HG03025 (cell line): ENCODE measurements around the gene DIDO1.
"Not testable (repeated sequence)": the region's sequence is repeated elsewhere in the genome, so short reads cannot be mapped to it uniquely, and the experiment has no call there.

Experiments
- ATAC-seq: cut with Tn5 transposase; IDR thresholded peaks from one replicate; pipeline ENCODE4 v1.9.1; 2021; ENCODE audit warnings: mild to moderate bottlenecking, moderate library complexity; ENCODE audit not compliant: unreplicated experiment, low FRiP score

Gene DIDO1

DNA sequence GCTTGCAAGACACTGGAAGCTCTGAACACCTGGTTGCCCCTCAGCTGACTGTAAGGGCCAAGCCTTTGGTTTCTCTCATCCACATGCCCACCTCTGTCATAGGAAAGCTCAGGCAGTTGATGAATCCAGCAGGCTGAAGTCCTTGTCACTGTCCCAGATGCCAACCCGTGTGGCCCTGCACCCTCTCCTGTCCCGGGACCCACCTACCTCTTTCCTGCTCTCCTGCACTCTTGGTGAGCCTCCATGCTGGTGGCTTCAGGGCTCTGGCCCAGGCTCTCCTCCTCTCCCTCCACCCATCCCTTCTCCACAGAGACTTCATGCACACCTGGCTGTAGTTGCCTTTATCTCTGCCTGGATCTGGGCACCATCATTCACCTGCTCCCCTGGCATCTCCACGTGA lies 7.7 kb upstream of the DIDO1 start:
- no peak for ATAC-seq

DNA sequence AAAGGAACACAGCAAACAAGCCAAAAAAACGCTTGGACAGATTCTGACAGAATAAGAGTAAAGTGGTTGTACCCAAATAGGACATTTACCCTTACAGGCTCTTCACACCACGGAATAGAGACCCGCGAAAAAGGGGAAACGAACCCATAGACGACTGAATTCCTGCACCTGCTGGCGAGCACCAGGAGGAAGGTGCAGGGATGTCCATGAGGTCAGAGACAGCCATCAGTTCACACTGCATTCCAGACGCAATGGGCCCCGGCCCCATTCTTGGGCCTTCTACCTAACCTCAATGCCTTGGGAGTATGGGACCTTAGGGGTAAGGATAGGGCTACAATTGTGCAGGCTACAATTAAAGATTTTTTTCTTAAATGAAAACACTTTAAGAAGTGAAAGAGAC lies 5.2 kb upstream of the DIDO1 start:
- ATAC-seq = no peak

- no peak for ATAC-seq
These were observed 2.8 kb upstream of the DIDO1 start for GRCh38 chr20:62929051-62929538.

DNA sequence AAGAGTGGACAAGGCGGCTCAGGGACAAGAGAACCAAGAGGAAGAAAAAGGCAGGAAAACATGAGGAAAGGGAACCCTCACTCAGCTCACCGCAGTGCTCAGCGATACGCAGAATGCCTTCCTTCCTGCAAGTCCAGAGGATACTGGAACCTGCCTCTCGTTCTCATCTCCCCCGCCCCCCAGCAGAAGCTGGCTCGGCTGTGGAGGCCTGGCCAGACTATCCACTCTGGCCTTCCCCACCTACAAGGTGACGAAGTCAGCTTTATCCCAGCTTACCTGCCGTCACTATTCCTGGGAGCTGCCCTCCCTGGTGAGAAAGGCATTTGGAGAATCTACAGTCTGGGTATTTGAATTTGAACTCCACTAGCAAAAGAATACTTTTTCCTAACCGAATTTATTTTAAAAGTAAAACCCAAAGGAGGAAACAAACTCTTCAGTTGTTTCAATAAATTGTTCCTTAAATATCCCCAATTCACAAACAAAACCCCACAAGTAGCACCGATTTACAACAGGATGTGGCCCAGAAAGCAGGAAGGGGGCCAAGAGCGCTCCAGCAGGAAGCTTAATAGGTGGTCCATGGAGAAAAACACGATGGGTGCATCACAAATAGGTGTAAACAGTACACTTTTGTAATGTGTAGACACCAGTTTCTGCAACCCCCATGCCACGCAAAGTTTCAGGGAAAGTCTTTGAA lies 2.1 kb upstream of the DIDO1 start:
- ATAC-seq = no peak

- no peak for ATAC-seq
These were observed 912 bp upstream of the DIDO1 start for GRCh38 chr20:62927128-62927705.

DNA sequence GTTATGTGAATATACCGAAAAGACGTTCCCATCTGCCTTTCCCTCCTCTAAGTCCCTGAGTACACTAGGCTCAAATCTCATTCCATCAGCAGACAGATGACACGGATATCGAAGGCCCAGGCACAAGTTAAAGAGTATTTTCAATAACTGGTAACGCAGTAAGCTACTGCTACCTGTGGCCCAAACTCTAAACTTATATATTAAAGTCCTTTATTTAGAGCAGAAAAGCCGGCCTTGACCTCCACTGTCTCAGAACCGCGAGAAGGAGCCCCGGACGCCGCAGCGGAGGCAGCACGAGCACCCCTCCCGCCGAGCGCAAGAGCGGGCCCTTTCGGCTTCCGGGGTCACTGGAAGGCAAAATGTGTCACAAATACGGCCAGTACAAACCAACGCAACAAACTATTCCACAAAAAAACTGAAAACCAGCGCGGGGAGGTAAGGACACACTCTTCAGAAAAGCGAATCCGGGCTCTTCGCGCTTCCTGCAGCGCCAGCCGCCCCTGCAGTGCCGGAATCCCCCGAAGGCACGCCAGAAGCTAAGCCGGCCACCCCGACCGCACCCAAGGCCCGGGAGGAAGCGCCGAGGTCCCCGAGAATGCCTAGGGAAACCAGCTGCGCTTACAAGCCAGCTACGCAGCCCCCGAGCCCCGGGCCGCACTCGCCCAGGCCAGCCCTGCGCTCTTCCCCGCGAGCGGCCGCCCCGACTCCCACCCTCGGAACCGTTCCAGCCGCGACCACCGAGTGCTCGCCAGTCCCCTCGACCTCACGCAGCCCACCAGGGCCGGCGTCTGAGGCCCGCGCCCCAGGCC lies 681 bp downstream of the DIDO1 start:
- peak; percentile 3 for ATAC-seq

DNA sequence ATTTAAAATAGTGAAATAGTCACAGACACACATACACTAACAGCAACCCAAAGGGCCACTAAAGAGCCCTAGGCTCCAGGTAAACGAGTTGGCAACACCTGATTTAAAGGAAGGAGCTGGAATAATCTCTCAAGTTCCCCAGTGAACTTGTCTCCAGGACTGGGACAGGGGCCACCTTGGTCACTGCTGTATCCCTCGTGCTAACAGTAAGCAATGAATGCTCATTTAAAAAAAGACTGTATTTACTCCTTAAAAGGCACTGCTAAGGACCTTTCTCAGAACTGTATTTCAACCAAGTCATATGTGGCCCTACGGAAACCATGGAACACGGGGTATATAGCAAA lies 1.3 kb downstream of the DIDO1 start:
- ATAC-seq = no peak

DNA sequence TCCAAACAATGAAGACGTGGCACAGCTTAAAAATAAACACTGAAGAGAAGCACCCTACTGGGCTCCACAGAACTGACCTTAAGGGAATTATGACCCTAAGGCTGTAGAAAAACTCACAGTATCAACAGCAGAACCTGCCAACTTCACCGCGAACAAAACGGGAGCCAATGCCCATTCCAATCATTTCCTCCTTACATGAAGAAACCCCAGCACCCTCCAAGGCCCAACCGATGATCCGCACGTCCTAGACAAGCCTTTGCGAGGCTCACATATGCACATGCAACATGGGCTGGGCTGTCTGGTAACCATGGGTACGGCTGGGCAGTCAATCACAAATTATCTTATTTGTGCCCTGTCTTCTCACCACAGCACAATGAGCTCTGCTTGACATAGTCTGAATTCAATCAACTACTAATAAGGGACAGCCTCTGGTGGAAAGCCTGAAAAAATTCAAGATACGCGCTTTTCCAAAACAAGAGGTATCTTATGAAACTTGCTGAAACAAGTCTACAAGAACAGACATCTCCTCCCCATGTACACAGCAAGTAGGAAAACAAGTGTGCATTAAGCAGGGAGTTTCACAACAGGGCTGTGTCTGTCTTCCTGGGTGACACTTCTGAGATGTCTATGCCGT lies 1.7 kb downstream of the DIDO1 start:
- ATAC-seq = no peak

DNA sequence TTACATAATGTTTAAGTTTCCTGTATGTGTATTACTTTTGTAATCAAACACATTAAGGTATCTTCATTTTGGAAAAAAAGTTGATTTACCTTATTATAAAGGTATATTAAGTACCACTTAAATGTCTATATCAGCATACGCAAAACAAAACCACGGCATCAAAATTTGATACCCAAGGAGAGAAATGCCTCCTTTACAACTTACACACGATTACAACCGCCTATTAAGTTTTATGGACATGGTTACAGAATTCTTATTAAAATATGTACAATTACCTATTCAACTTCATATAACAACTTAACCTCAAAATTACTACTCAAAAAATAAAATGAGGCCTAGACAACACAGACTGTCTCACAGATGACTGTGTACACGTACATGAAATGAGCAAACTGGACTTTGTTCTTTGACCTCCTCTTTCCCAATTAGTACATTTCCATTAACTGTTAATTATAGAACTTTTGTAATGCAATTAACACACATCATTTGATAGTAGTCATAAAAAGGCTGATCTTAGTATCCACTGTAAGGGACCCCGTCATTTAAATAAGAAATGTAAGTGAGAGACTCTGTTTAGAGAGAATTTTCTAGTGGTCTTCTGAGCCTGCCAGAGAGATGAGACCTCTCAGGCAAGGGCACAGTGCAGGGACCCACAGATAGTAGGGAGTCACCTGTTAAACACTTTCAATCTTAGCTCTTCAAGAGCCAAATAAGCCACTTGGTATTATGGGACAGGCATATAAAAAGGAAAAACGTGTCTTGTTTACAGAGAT lies 2.5 kb downstream of the DIDO1 start:
- no peak for ATAC-seq

DNA sequence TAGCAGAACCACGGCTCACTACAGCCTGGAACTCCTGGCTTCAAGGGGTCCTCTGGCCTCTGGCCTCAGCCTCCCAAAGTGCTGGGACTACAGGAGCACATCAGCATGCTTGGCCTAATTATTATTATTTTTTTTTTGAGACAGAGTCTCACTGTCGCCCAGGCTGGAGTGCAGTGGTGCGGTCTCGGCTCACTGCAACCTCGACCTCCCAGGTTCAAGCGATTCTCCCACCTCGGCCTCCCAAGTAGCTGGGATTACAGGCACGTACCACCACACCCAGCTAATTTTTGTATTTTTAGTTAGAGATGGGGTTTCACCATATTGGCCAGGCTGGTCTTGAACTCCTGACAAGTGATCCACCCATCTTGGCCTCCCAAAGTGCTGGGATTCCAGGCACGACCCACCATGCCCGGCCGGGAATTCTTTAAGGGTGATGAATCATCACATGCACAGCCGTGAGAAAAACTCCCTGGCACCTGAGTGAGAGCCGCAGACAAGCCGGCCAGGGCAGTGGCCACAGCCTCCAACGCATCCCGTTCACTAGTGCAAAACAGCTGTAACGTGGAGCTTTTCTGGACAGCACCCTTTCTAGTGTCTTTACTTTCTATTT lies 3.1 kb downstream of the DIDO1 start:
- ATAC-seq = not testable (repeated sequence)

GRCh38 chr20:62922451-62922921 lies 3.8 kb downstream of the DIDO1 start:
- no peak for ATAC-seq

GRCh38 chr20:62921119-62921687 lies 5.1 kb downstream of the DIDO1 start:
- no peak for ATAC-seq

GRCh38 chr20:62920039-62920645 lies 6.2 kb downstream of the DIDO1 start:
- no peak for ATAC-seq

- no peak for ATAC-seq
These were observed 7.5 kb downstream of the DIDO1 start for GRCh38 chr20:62918831-62919230.

DNA sequence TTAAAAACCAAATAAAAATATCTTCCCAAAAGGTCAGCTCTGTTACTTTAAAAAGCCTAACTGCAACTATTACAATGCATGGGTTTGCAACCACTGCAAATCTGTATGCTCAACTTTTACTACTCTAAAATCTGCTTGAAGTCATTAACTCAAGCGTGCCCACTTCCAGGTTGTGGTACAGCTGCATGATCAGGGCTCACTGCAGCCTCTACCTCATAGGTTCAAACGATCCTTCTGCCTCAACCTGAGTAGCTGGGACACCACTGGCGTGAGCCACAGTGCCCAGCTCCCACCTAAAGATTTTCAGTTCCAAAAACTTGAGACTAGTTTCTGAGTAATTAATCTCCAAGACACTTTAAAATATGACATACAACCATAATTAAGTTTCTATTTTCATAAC lies 8.2 kb downstream of the DIDO1 start:
- ATAC-seq = no peak

GRCh38 chr20:62917720-62918119 lies 8.6 kb downstream of the DIDO1 start:
- ATAC-seq = no peak

DNA sequence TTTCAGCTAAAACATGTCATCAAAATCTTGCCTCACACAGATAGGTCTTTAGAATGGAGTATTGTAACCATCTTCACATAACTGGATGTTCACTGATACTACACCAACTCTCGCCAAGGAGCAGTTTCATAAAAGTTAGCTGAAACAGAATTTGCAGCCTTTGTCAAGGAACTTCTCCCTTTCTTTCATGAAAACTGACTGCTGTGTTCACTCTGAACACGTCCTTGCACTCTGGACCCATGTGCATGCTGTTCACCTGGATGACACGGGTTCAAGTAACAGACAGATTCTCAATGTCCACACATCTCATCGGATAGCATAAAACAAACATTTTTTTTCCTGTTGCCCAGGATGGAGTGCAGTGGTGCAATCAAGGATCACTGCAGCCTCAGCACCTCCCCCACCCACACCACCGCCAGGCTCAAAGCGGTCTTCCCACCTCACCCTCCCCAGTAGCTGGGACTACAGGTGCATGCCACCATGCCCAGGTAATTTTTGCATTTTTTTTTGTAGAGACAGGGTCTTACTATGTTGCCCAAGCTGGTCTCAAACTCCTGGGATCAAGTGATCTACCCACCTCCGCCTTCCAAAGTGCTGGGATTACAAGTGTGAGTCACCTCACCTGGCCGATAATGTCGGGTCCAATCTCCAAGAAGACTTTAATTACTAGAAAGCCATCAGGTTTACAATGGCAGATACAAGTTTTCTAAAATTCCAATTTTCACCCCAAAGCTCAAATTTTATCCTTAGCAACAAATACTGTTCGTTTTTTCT lies 9.4 kb downstream of the DIDO1 start:
- no peak for ATAC-seq

DNA sequence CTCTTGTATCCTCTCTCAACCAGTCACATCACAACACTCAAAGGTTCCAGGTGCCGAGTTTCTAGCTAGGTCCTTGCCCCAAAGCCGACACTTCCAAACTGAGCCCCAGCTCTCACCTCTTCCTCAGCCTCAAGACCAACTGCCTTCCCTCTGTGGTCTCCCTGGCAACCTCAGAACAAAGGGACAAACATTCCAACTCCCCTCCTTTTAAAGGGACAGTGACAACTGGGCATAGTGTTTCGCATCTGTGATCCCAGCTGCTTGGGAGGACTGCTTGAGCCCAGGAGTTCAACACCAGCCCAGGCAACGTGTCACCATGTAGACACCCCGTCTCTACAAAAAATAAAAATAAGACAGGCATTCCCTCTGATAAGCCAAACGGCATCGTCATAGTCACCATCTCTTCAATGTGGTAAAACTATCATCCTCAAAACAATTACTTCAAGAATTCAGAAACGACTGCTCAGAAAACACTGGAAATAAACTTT lies 11.3 kb downstream of the DIDO1 start:
- no peak for ATAC-seq
